Measurements from ENCODE around the gene LSM2. TPM values are rescaled to one million over a fixed set of nuclear protein-coding genes. Genes with fewer than 3 reads are reported as not detected.
A peak's percentile ranks its signal among the peaks of the same experiment; 100 is the strongest.

Gene LSM2
- total RNA-seq, 1 experiment from 2014 or later, result 56.3 TPM

GRCh38 chr6:31761343-31761742, 45.4 kb downstream of the LSM2 start:
- BruUV-seq (replicated peaks), result no TSS peak
- 0 out of 2 replicates have a peak, but pooled peaks cover 1% of the 10 kb centered on the region for H3K36me3 ChIP-seq (ENCODE audit: control insufficient read depth, insufficient read depth, low read length)
- H3K36me3 Mint-ChIP-seq (ENCODE audit: insufficient read depth, unreplicated experiment), result peaks cover 31% of the 10 kb centered on the region
- intact Hi-C loops (cut with micrococcal nuclease; ENCODE audit: unreplicated experiment), result no loop called here
- no peak overlapping the region for H3K4me3 ChIP-seq (ENCODE audit: low read depth, low read length)
- no peak overlapping the region for H3K27ac Mint-ChIP-seq (ENCODE audit: unreplicated experiment)
- ChIA-PET POLR2A (no interaction called here), CTCF (interaction anchor here (1.4 kb wide), 1 partner anchor 9 kb away, joined by 3 read pairs; no protein-coding TSS in a partner anchor)
- no peaks in the 10 kb centered on the region for H3K9me3 Mint-ChIP-seq (ENCODE audit: unreplicated experiment)
- TF ChIP-seq CTCF (IDR thresholded peaks at IDR 0.05; ENCODE audit: insufficient read depth in 1 of 2, low read depth in 1 of 2, low read length in 1 of 2, severe bottlenecking in 1 of 2, unreplicated experiment in 1 of 2), result no peak
- H3K4me1 ChIP-seq, result peaks cover 5% of the 10 kb centered on the region
- no peaks in the 10 kb centered on the region for H3K9me3 ChIP-seq
- H3K4me3 Mint-ChIP-seq (ENCODE audit: unreplicated experiment), result no peak overlapping the region
- H3K4me1 Mint-ChIP-seq (ENCODE audit: low read depth, unreplicated experiment), result peaks cover 10% of the 10 kb centered on the region
- DNase-seq, result no peak
- H3K27me3 ChIP-seq (replicated peaks; ENCODE audit: control insufficient read depth, insufficient read depth, low read length), result no peaks in the 10 kb centered on the region
- H3K27me3 Mint-ChIP-seq (ENCODE audit: insufficient read depth, unreplicated experiment), result no peaks in the 10 kb centered on the region

GRCh38 chr6:31760790-31761189, 46.0 kb downstream of the LSM2 start:
- no peak for TF ChIP-seq CTCF (IDR thresholded peaks at IDR 0.05; ENCODE audit: insufficient read depth in 1 of 2, low read depth in 1 of 2, low read length in 1 of 2, severe bottlenecking in 1 of 2, unreplicated experiment in 1 of 2)
- intact Hi-C loops (cut with micrococcal nuclease; ENCODE audit: unreplicated experiment), result no loop called here
- H3K9me3 Mint-ChIP-seq (ENCODE audit: unreplicated experiment), result no peaks in the 10 kb centered on the region
- H3K4me1 ChIP-seq, result peaks cover 5% of the 10 kb centered on the region
- no peak overlapping the region for H3K4me3 ChIP-seq (ENCODE audit: low read depth, low read length)
- H3K27ac Mint-ChIP-seq (ENCODE audit: unreplicated experiment), result no peak overlapping the region
- ChIA-PET CTCF (interaction anchor here (1.4 kb wide), 1 partner anchor 9 kb away, joined by 3 read pairs; no protein-coding TSS in a partner anchor), POLR2A (no interaction called here)
- H3K27me3 ChIP-seq (replicated peaks; ENCODE audit: control insufficient read depth, insufficient read depth, low read length), result no peaks in the 10 kb centered on the region
- 0 out of 2 replicates have a peak, but pooled peaks cover 1% of the 10 kb centered on the region for H3K36me3 ChIP-seq (ENCODE audit: control insufficient read depth, insufficient read depth, low read length)
- H3K36me3 Mint-ChIP-seq (ENCODE audit: insufficient read depth, unreplicated experiment), result peaks cover 31% of the 10 kb centered on the region
- H3K4me3 Mint-ChIP-seq (ENCODE audit: unreplicated experiment), result no peak overlapping the region
- peaks cover 10% of the 10 kb centered on the region for H3K4me1 Mint-ChIP-seq (ENCODE audit: low read depth, unreplicated experiment)
- H3K27me3 Mint-ChIP-seq (ENCODE audit: insufficient read depth, unreplicated experiment), result no peaks in the 10 kb centered on the region
- H3K9me3 ChIP-seq, result no peaks in the 10 kb centered on the region
- no TSS peak for BruUV-seq (replicated peaks)
- no peak for DNase-seq

- ChIA-PET CTCF (no interaction called here), POLR2A (interaction anchor here (1.3 kb wide), 1 partner anchor 19 kb away, joined by 10 read pairs; the partner anchor contains the start of gene MSH5)
- H3K36me3 Mint-ChIP-seq (ENCODE audit: insufficient read depth, unreplicated experiment), result peaks cover 22% of the 10 kb centered on the region
- H3K36me3 ChIP-seq (ENCODE audit: control insufficient read depth, insufficient read depth, low read length), result no peaks in the 10 kb centered on the region
- H3K27me3 ChIP-seq (replicated peaks; ENCODE audit: control insufficient read depth, insufficient read depth, low read length), result no peaks in the 10 kb centered on the region
- no peak for TF ChIP-seq CTCF (IDR thresholded peaks at IDR 0.05; ENCODE audit: insufficient read depth in 1 of 2, low read depth in 1 of 2, low read length in 1 of 2, severe bottlenecking in 1 of 2, unreplicated experiment in 1 of 2)
- no peaks in the 10 kb centered on the region for H3K9me3 ChIP-seq
- H3K9me3 Mint-ChIP-seq (ENCODE audit: unreplicated experiment), result no peaks in the 10 kb centered on the region
- no peak overlapping the region for H3K4me3 ChIP-seq (ENCODE audit: low read depth, low read length)
- no TSS peak for BruUV-seq (replicated peaks)
- H3K4me1 ChIP-seq, result peaks cover 2% of the 10 kb centered on the region
- H3K4me3 Mint-ChIP-seq (ENCODE audit: unreplicated experiment), result no peak overlapping the region
- peaks cover 3% of the 10 kb centered on the region for H3K4me1 Mint-ChIP-seq (ENCODE audit: low read depth, unreplicated experiment)
- no peaks in the 10 kb centered on the region for H3K27me3 Mint-ChIP-seq (ENCODE audit: insufficient read depth, unreplicated experiment)
- intact Hi-C loops (cut with micrococcal nuclease; ENCODE audit: unreplicated experiment), result no loop called here
- DNase-seq, result no peak
- H3K27ac Mint-ChIP-seq (ENCODE audit: unreplicated experiment), result peak overlapping the region; percentile 16
Measured at GRCh38 chr6:31758281-31758680, 48.5 kb downstream of the LSM2 start.

Data from Caco-2 (cell line).